ENCODE measurements around the gene GREB1.

The GREB1 gene

DNA sequence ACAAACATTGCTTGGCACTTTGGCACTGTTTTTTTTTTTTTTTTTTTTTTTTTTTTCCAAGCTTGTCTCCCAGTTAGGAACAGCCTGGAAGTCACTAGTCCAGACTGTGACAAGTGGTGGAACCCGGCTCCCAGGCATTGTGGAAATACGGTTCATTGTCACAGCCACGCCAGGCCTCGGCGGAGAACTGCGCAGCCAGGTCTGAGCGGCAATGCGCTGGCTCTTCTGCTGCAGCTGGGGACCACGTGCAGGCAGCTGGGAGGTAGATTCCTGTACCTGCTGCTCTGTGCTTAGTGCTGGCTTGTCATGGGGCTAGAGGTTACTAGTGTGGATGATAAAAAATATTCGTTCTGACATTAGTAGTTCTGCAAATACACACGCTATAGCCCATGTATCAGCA is 131.2 kb downstream of the GREB1 start:
- no peak overlapping the region for H3K27ac ChIP-seq (ENCODE audit: low read length)
- no peaks in the 10 kb centered on the region for H3K36me3 ChIP-seq (ENCODE audit: control insufficient read depth in 1 of 2, insufficient read depth in 2 of 2, low read length in 2 of 2)
- no peaks in the 10 kb centered on the region for H3K27me3 ChIP-seq (ENCODE audit: low read depth, low read length)
- H3K4me3 ChIP-seq (ENCODE audit: low read depth in 1 of 2, low read length in 2 of 2): no peak overlapping the region
- H3K9me3 ChIP-seq (ENCODE audit: control insufficient read depth in 1 of 2, low read length in 2 of 2): no peaks in the 10 kb centered on the region
- peaks cover 0 to 7% of the 10 kb centered on the region in 2 donors for H3K4me1 ChIP-seq (ENCODE audit: control insufficient read depth in 1 of 2, insufficient read depth in 2 of 2, low read length in 2 of 2)

DNA sequence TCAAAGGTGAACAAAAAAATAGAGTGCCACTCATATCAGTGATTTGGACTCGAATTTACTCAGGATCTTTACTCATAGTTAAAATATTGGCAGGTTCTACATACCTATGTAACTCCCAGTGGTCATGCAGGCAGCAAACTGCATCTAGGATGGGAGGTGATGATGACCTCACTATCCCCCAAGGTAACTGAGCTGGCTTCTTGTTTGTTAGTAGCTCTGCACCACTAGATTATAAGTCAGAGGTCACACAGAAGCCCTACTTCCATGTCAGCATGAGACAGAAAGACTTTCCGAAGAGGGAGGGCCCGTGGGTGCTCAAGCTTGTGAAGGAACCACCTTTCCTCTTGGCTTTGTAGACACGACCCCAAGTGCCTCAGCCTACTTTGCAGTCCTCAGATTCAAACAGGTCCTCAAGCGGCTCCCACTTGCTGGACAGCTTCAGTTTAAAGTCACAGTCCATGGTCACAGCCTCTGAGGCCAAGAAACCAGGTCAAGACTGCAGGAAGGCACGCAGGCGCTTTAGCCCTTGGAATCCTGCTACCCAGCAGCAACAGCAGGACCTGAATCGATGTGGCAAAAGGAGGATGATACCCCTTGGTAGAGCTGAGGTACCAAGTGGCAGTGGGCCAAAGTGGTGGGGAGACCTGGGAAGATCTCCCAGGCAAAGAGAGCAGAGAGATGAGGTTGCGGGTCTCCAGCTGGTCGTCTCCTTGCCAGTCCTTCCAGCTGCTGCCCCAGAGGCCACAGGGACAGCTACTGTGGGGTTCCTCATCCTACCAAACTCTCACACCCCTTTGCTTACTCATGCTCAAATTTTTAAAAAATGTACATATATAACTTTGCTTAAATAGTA is 131.9 kb downstream of the GREB1 start:
- no peaks in the 10 kb centered on the region for H3K27me3 ChIP-seq (ENCODE audit: low read depth, low read length)

DNA sequence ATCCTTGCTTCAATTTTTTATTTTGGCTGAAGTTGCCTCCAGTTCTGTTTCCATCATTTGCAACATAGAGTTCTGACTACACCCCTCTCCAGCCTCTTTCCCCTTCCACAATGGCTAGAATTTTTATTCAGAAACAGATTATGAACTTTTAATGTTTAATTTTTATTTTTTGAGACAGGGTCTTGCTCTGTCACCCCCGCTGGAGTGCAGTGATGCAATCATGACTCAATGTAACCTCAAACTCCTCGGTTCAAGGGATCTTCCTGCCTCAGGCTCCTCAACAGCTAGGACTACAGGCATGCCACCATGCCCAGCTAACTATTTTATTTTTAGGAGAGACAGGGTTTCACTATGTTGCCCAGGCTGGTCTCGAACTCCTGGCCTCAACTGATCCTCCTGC is 133.3 kb downstream of the GREB1 start:
- Histone ChIP-seq H3K27ac (ENCODE audit: low read length) (no peak overlapping the region), H3K4me1 (ENCODE audit: control insufficient read depth in 1 of 2, insufficient read depth in 2 of 2, low read length in 2 of 2) (peaks cover 0 to 9% of the 10 kb centered on the region in 2 donors), H3K4me3 (ENCODE audit: low read depth in 1 of 2, low read length in 2 of 2) (no peak overlapping the region), H3K36me3 (ENCODE audit: control insufficient read depth in 1 of 2, insufficient read depth in 2 of 2, low read length in 2 of 2) (no peaks in the 10 kb centered on the region), H3K27me3 (ENCODE audit: low read depth, low read length) (no peaks in the 10 kb centered on the region), H3K9me3 (ENCODE audit: control insufficient read depth in 1 of 2, low read length in 2 of 2) (no peaks in the 10 kb centered on the region)

More for the DNA sequence above, 131.9 kb downstream of the GREB1 start:
- H3K27ac ChIP-seq (ENCODE audit: low read length): no peak overlapping the region
- H3K9me3 ChIP-seq (ENCODE audit: control insufficient read depth in 1 of 2, low read length in 2 of 2): no peaks in the 10 kb centered on the region
- H3K4me3 ChIP-seq (ENCODE audit: low read depth in 1 of 2, low read length in 2 of 2): no peak overlapping the region
- no peaks in the 10 kb centered on the region for H3K36me3 ChIP-seq (ENCODE audit: control insufficient read depth in 1 of 2, insufficient read depth in 2 of 2, low read length in 2 of 2)
- H3K4me1 ChIP-seq (ENCODE audit: control insufficient read depth in 1 of 2, insufficient read depth in 2 of 2, low read length in 2 of 2): peaks cover 0 to 9% of the 10 kb centered on the region in 2 donors

DNA sequence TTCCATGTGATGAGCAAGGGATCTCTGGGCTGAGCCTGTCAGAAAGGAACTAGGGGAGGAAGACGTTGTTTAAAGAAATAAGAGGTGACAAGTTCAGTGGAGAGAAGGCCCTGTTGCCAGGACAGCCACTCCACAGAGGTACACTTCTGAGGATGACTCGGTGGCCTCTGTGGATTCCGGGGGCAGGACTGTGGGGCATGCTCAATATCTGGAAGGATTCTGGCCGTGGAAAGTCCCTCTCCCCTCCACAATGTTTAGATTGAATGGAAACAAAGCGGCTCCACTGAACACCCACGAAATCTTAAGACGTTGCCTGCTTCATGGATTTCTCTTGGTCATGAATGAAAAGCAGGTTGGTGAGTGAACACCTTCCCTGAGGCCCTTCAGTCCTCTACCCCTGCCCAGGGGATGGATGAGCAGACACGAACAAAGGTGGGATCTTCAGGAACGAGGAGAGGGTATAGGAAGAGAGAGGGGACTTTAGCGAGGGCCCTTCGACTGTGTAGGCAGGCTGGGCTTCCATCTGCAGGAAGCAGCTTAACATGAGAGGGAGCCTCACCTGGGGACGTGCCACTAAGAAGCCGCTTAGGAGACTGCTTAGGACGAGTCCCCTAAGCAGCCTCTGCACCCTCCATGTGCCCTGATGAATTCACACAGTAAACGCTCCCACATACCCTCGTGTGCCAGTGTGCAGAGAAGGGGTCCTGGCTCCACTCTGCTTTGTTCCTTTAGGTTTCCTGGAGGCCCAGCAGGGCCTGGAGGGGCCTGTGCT is 134.2 kb downstream of the GREB1 start:
- no peaks in the 10 kb centered on the region for H3K36me3 ChIP-seq (ENCODE audit: control insufficient read depth in 1 of 2, insufficient read depth in 2 of 2, low read length in 2 of 2)
- no peaks in the 10 kb centered on the region for H3K27me3 ChIP-seq (ENCODE audit: low read depth, low read length)
- peaks cover 0 to 9% of the 10 kb centered on the region in 2 donors for H3K4me1 ChIP-seq (ENCODE audit: control insufficient read depth in 1 of 2, insufficient read depth in 2 of 2, low read length in 2 of 2)
- no peak overlapping the region for H3K4me3 ChIP-seq (ENCODE audit: low read depth in 1 of 2, low read length in 2 of 2)
- no peak overlapping the region for H3K27ac ChIP-seq (ENCODE audit: low read length)
- H3K9me3 ChIP-seq (ENCODE audit: control insufficient read depth in 1 of 2, low read length in 2 of 2): no peaks in the 10 kb centered on the region

DNA sequence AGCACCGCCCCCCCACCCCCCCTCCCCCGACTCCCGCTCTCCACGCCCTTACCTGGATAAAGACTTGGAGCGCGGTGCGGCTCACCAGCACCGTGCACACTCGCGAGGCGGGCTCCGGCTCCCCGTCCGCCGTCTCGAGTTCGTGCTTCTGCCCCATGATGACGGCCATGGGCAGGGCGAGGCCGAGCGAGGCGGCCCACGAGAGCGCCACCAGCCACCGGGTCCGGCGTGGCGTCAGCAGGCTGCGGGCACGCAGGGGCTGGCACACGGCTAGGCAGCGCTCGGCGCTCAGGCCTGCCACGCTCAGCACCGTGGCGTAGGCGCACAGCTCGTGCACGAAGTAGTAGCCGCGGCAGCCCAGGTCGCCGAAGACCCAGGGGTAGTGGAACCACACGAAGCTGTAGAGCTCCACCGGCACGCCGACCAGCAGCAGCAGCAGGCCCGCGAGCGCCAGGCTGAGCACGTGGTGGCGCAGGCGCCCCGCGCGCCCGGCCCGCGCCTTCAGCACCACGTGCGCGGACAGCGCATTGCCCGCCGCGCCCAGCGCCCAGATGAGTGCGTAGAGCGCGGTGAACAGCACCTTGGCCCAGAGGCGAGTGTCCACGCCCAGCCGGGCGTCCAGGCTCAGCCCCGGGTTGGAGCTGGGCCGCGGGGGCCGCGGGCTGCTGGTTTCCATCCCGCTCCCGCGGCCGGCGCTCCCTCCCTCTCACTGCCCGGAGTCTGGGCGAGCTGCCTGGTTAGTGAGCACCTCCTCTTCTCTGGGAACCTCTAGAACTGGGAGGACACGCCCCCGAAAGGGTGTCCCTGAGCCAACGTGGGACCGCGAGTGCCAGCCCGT is 135.8 kb downstream of the GREB1 start, which contains the start of gene NTSR2:
TSS of gene NTSR2 (minus strand) at position 742 of the 838 bp plus-strand sequence. CDS start at position 676, 66 bp downstream.
- no peaks in the 10 kb centered on the region for H3K27me3 ChIP-seq (ENCODE audit: low read depth, low read length)
- peaks cover 0 to 9% of the 10 kb centered on the region in 2 donors for H3K4me1 ChIP-seq (ENCODE audit: control insufficient read depth in 1 of 2, insufficient read depth in 2 of 2, low read length in 2 of 2)
- no peaks in the 10 kb centered on the region for H3K36me3 ChIP-seq (ENCODE audit: control insufficient read depth in 1 of 2, insufficient read depth in 2 of 2, low read length in 2 of 2)
- H3K27ac ChIP-seq (ENCODE audit: low read length): no peak within 1 kb of the TSS
- H3K4me3 ChIP-seq (ENCODE audit: low read depth in 1 of 2, low read length in 2 of 2): peak within 1 kb of the TSS in 1 of 2 donors; percentile 33
- H3K9me3 ChIP-seq (ENCODE audit: control insufficient read depth in 1 of 2, low read length in 2 of 2): no peaks in the 10 kb centered on the region

DNA sequence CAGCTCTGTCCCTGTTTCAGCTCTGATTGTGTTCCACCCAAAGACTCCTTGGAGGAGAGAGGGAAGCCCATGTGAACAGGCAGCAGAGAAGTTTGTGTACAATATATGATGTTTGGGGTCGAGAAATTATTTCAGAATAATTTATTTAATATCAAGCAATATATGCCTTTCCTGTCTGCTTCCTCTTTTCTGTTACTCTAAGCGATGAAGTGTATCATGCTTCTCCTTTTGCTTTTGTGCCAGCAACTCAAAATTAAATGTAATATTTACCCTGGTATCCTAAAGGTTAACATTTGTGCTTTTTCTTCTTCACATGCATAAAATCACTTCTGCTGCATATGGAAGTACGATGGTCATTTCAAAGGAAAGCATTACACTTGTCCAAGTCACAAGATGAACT is 138.6 kb downstream of the GREB1 start:
- no peak overlapping the region for H3K27ac ChIP-seq (ENCODE audit: low read length)
- no peaks in the 10 kb centered on the region for H3K36me3 ChIP-seq (ENCODE audit: control insufficient read depth in 1 of 2, insufficient read depth in 2 of 2, low read length in 2 of 2)
- peaks cover 6% of the 10 kb centered on the region for H3K27me3 ChIP-seq (ENCODE audit: low read depth, low read length)
- peaks cover 0 to 4% of the 10 kb centered on the region in 2 donors for H3K9me3 ChIP-seq (ENCODE audit: control insufficient read depth in 1 of 2, low read length in 2 of 2)
- peaks cover 0 to 9% of the 10 kb centered on the region in 2 donors for H3K4me1 ChIP-seq (ENCODE audit: control insufficient read depth in 1 of 2, insufficient read depth in 2 of 2, low read length in 2 of 2)
- no peak overlapping the region for H3K4me3 ChIP-seq (ENCODE audit: low read depth in 1 of 2, low read length in 2 of 2)

DNA sequence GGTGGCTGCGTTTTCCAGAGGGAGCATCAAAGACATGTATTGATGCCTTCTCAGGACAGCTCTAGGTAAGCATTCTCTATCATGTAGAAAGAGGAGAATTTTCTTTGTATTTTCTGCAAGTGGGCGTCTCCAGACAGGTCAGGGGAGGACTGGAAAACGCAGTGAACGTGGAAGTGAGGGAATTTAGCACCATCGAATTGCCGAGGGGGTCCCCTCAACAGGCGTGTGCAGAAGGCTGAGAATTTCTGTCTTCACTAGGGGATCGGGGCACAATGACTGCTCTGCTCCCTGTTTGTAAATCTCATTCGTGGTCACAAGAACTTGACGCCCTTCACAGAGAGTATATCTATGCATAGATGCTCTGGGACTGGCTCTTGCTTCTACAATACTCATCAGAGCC is 141.1 kb downstream of the GREB1 start:
- Histone ChIP-seq H3K4me3 (ENCODE audit: low read depth in 1 of 2, low read length in 2 of 2) (no peak overlapping the region), H3K27ac (ENCODE audit: low read length) (no peak overlapping the region), H3K36me3 (ENCODE audit: control insufficient read depth in 1 of 2, insufficient read depth in 2 of 2, low read length in 2 of 2) (no peaks in the 10 kb centered on the region), H3K9me3 (ENCODE audit: control insufficient read depth in 1 of 2, low read length in 2 of 2) (peaks cover 0 to 4% of the 10 kb centered on the region in 2 donors), H3K27me3 (ENCODE audit: low read depth, low read length) (peaks cover 6% of the 10 kb centered on the region), H3K4me1 (ENCODE audit: control insufficient read depth in 1 of 2, insufficient read depth in 2 of 2, low read length in 2 of 2) (peaks cover 0 to 3% of the 10 kb centered on the region in 2 donors)

DNA sequence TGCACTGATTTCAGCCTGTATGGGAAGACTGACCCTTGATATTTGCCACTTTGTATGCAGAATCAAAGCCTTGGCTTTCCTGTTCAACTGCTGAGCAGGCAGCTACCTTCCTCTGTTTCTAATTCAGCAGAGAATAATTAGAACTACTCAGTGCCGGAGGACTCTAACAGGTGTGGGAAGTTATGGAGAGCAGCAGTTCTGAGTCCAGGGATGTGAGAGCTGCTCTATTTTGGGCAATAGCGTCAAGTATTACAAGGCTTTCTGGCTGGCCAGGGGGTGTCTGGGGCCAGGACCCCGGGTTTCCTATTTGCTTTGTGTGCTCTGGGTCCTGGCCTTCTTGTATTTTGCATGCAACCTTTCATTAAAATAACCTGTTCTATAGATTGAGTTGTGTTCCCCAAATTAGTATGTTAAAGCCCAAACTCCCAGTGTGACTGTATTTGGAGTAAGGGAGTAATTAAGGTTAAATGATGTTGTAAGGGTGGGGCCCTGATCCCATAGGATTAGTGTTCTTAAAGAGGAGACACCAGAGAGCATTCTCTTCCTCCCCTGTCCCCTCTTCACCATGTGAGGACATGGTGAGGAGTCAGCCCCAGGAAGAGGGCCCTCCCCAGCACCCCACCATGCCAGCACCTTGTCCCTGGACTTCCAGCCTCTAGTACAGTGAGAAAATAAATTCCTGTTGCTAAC is 141.7 kb downstream of the GREB1 start:
- H3K9me3 ChIP-seq (ENCODE audit: control insufficient read depth in 1 of 2, low read length in 2 of 2): peaks cover 0 to 4% of the 10 kb centered on the region in 2 donors
- no peak overlapping the region for H3K4me3 ChIP-seq (ENCODE audit: low read depth in 1 of 2, low read length in 2 of 2)
- peaks cover 6% of the 10 kb centered on the region for H3K27me3 ChIP-seq (ENCODE audit: low read depth, low read length)
- H3K36me3 ChIP-seq (ENCODE audit: control insufficient read depth in 1 of 2, insufficient read depth in 2 of 2, low read length in 2 of 2): no peaks in the 10 kb centered on the region
- no peaks in the 10 kb centered on the region for H3K4me1 ChIP-seq (ENCODE audit: control insufficient read depth in 1 of 2, insufficient read depth in 2 of 2, low read length in 2 of 2)
- no peak overlapping the region for H3K27ac ChIP-seq (ENCODE audit: low read length)

DNA sequence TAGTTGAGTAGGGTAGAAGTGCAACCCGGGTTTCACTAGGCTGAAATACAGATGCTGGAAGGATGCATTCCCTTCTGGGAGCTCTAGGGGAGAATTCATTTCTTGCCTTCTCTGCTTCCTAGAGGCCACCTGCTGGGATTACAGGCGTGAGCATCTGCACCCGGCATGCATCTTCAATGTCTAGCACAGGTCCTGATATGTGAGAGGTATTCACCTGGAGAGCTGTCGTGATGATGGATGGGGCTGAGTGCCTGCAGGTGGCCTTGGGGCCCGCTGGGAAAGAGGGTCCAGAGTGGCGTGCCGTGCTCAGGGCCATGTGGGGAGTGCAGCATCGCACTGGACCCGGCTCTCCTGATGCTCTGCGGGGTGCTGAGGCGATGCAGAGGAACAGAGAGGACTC is 142.8 kb downstream of the GREB1 start:
- peaks cover 6% of the 10 kb centered on the region for H3K27me3 ChIP-seq (ENCODE audit: low read depth, low read length)

DNA sequence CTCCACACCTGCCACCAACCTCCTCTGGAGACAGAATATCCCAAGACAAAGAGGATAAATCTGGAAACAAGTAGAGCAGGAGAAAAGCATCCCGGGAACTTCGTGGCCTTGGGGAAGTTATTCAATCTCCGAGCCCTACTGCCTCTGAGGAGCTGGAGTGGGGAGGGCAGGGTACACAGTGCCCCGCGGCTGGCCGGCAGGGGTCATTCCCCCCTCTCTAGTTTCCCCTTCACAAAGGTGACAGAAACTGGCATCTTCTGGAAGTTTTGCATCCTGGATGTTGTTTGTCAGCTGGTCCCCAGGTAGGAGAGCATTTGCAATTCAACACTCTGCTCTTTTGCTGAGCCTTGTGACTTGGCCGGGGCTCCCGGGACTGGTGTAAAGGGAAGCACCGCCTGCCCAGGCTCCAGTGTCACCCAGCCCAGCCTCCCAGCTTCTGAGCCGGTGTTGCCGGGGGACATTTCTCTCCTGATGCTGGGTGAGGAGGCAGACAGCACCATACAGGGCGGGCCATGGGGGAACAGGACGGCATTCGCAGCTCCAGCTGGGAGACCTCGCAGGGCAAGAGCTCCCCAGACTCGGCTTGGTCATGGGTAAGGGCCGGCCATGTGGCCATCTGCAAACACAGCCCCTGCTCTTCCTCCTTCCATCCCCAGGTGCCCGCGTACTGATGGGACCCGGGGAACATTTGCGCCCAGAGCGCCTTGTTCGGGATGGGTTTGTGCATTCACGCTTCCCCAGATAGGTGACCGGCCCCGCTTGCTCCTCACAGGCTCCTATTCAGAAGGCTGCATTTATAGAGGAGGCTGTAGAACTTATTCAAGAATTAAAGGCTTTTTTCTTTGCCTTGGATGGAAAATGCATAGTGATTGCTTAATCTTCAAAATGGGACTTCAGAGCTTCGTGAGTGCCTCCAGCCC is 143.6 kb downstream of the GREB1 start:
- peaks cover 6% of the 10 kb centered on the region for H3K27me3 ChIP-seq (ENCODE audit: low read depth, low read length)
- H3K4me1 ChIP-seq (ENCODE audit: control insufficient read depth in 1 of 2, insufficient read depth in 2 of 2, low read length in 2 of 2): no peaks in the 10 kb centered on the region
- H3K9me3 ChIP-seq (ENCODE audit: control insufficient read depth in 1 of 2, low read length in 2 of 2): peaks cover 0 to 4% of the 10 kb centered on the region in 2 donors
- no peak overlapping the region for H3K4me3 ChIP-seq (ENCODE audit: low read depth in 1 of 2, low read length in 2 of 2)
- no peak overlapping the region for H3K27ac ChIP-seq (ENCODE audit: low read length)
- H3K36me3 ChIP-seq (ENCODE audit: control insufficient read depth in 1 of 2, insufficient read depth in 2 of 2, low read length in 2 of 2): no peaks in the 10 kb centered on the region

More for the DNA sequence above, 142.8 kb downstream of the GREB1 start:
- Histone ChIP-seq H3K36me3 (ENCODE audit: control insufficient read depth in 1 of 2, insufficient read depth in 2 of 2, low read length in 2 of 2) (no peaks in the 10 kb centered on the region), H3K4me1 (ENCODE audit: control insufficient read depth in 1 of 2, insufficient read depth in 2 of 2, low read length in 2 of 2) (no peaks in the 10 kb centered on the region), H3K4me3 (ENCODE audit: low read depth in 1 of 2, low read length in 2 of 2) (no peak overlapping the region), H3K27ac (ENCODE audit: low read length) (no peak overlapping the region), H3K9me3 (ENCODE audit: control insufficient read depth in 1 of 2, low read length in 2 of 2) (peaks cover 0 to 4% of the 10 kb centered on the region in 2 donors)
